Adrenal gland (tissue), 12 donors: ENCODE measurements around the gene USP2. TPM values are rescaled to one million over a fixed set of nuclear protein-coding genes. Genes with fewer than 3 reads are reported as not detected.

Source experiments
- DNase-seq, 7 donors: peaks; one replicate each; pipeline ENCODE4 v3.0.0-alpha.2; 2019 to 2020
- H3K27ac ChIP-seq, 5 donors: fragments of 200-600 bp; sonication (generic) in 4 of 5; 1 replicate in 3 of 5; 2 replicates in 2 of 5; pipeline versions ENCODE4 v1.5.1 to v1.8.0; 2016 to 2020; ENCODE audit warnings: mild to moderate bottlenecking in 1 of 5
- H3K27me3 ChIP-seq: fragments of 200-600 bp; 2 replicates; pipeline ENCODE4 v1.8.0; 2021
- H3K36me3 ChIP-seq, 2 donors: fragments of 200-600 bp; replicated peaks in 1 of 2; 1 replicate in 1 of 2; 2 replicates in 1 of 2; pipeline versions ENCODE4 v1.5.1 to v1.8.0; 2018 to 2022
- H3K4me1 ChIP-seq, 2 donors: fragments of 200-600 bp; replicated peaks in 1 of 2; 1 replicate in 1 of 2; 2 replicates in 1 of 2; pipeline versions ENCODE4 v1.5.1 to v1.8.0; 2018 to 2021
- H3K4me3 ChIP-seq, 4 donors: fragments of 200-600 bp; sonication (generic) in 3 of 4; one replicate each; pipeline ENCODE4 v1.5.1; 2016 to 2018
- H3K9me3 ChIP-seq, 3 donors: fragments of 200-600 bp; sonication (generic) in 1 of 3; replicated peaks in 1 of 3; 1 replicate in 2 of 3; 2 replicates in 1 of 3; pipeline versions ENCODE4 v1.5.1 to v1.8.0; 2016 to 2021
- CTCF ChIP-seq, 6 experiments: fragments of 450-650 bp in 4 of 6; fragments of 200-600 bp in 2 of 6; sonication (generic) in 1 of 6; IDR thresholded peaks; 1 replicate in 5 of 6; 2 replicates in 1 of 6; pipeline versions ENCODE4 v1.5.1 to v1.8.0; 2016 to 2021; ENCODE audit warnings: antibody characterized with exemption in 6 of 6, mild to moderate bottlenecking in 2 of 6, moderate library complexity in 1 of 6
- POLR2A ChIP-seq, 2 donors: fragments of 450-650 bp; IDR thresholded peaks; one replicate each; pipeline ENCODE4 v1.6.1; 2017; ENCODE audit warnings: antibody characterized with exemption in 2 of 2, mild to moderate bottlenecking in 2 of 2, moderate library complexity in 1 of 2
- WGBS, 4 donors: extraction: QIAGEN DNeasy Blood & Tissue Kit in 2 of 4; methylation state at CpG; one replicate each; pipeline versions ENCODE4 v1.1.5 to v1.1.7; 2013 to 2017; 5-methylcytosine and 5-hydroxymethylcytosine counted together
- intact Hi-C, 2 donors: fragments of 100-400 bp; cut with DNase I; formaldehyde crosslinking; loops; one replicate each; pipeline versions ENCODE4 v1.14.1 to v1.15.0; 2022 to 2023
- polyA plus RNA-seq, 3 donors: library from polyadenylated mRNA; stranded (reverse); fragments of 200-250 nt in 2 of 3; fragments of 350-450 nt in 1 of 3; fragmentation: Illumina TruSeq in 1 of 3; extraction: RNeasy Lipid Tissue Mini Kit (QIAGEN cat#74804) in 1 of 3; gene quantifications; one replicate each; pipeline ENCODE4 v1.2.3, GENCODE V29; 2013 to 2014
- total RNA-seq, 9 donors: library from RNA; depleted of rRNA in 4 of 9; stranded (reverse); fragments of >200 nt in 4 of 9; fragments of 120-200 nt in 1 of 9; fragmentation: NEBNext Ultra II Directional in 1 of 9; extraction: Animal tissue kit (Norgen Biotek cat#: 25700) in 1 of 9; gene quantifications; one replicate each; pipeline versions ENCODE4 v1.1.0 to v1.2.4, GENCODE V29; 2013 to 2023
- donor health status: healthy with polysubstance abuse.
- donor health status: Bipolar disorder and iron deficiency.
- donor health status: DM: yes; HTN: yes; CAD: no.
- donor health status: DM: no; HTN: no; CAD: no.
- donor health status: DM: no; HTN: no; CAD: no.
- donor health status: DM: yes; HTN: yes; CAD: no.

USP2 gene
- total and polyA plus RNA-seq, 12 donors: 1.8 to 28.7 (median 9.3) TPM

- no peaks in the 10 kb centered on the region for H3K9me3 ChIP-seq
- 18 to 26% (median 21%) methylated on average over 7 to 29 of the region's 29 CpGs for WGBS, 4 donors
- intact Hi-C loops: no loop called here
- peaks cover 4% of the 10 kb centered on the region for H3K27me3 ChIP-seq
- H3K27ac ChIP-seq: peak overlapping the region in 2 of 5 donors; percentile 49 to 72
- peaks cover 11 to 30% of the 10 kb centered on the region in 2 donors for H3K4me1 ChIP-seq
- no peaks in the 10 kb centered on the region for H3K36me3 ChIP-seq
- peak in 5 of 7 donors; percentile 34 to 61 (median 45) for DNase-seq
- H3K4me3 ChIP-seq: peak overlapping the region in 1 of 4 donors; percentile 63
- no peak for TF ChIP-seq POLR2A (IDR thresholded peaks at IDR 0.05)
- TF ChIP-seq CTCF (IDR thresholded peaks at IDR 0.05): peak in 2 of 6 experiments; percentile 10 to 34
Observed at GRCh38 chr11:119315131-119316015, 66.1 kb downstream of the USP2 start.

DNA sequence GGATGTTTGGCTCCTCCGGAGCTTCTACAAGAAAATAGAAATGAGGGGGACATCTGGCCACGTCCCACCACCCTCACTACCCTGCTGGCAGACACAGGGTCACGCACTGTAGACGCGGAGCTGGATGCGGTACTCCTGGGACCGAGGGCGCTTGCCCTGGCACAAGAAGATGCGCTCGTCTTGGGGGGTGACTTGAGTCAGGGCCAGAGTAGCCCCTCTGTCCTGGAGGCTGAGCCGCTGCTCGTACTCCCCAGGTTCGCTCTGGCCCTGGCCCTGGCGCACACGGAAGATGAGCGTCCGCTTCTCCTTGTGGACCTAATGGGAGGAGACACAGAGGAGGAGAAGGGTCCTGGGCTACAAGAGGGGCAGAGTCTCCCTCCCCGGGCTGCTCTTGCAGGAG, 66.8 kb downstream of the USP2 start:
- Histone ChIP-seq H3K27me3 (peaks cover 4% of the 10 kb centered on the region), H3K4me3 (no peak overlapping the region), H3K4me1 (peaks cover 11 to 30% of the 10 kb centered on the region in 2 donors), H3K9me3 (no peaks in the 10 kb centered on the region), H3K27ac (peak overlapping the region in 1 of 5 donors; percentile 72), H3K36me3 (no peaks in the 10 kb centered on the region)
- WGBS, 4 donors: 71 to 89% (median 86%) methylated on average over 11 to 18 of the region's 18 CpGs
- no peak for DNase-seq
- intact Hi-C loops: no loop called here
- TF ChIP-seq POLR2A (IDR thresholded peaks at IDR 0.05): no peak
- no peak for TF ChIP-seq CTCF (IDR thresholded peaks at IDR 0.05)

DNA sequence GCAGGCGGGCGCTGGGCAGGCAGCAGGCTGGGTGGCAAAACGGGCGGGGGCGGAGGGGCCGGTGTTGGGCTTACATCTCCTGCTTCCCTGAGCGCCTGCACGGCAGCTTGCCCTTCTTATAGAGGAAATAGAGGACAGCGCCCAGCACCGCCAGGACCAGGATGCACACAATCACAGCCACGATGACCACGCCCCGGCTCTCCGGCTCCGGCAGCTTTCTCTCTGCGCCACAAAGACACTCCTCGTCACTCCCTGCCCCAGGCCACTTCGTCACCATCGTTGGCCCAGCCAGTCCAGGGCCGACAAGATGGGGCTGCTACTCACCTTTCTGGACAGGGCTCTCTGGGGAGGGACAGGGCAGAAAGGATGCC, 70.8 kb downstream of the USP2 start:
- 86 to 90% (median 90%) methylated on average over 6 to 20 of the region's 20 CpGs for WGBS, 4 donors
- DNase-seq: no peak

More for the DNA sequence above, 70.8 kb downstream of the USP2 start:
- no peaks in the 10 kb centered on the region for H3K9me3 ChIP-seq
- H3K27me3 ChIP-seq: no peaks in the 10 kb centered on the region
- intact Hi-C loops: no loop called here
- no peak overlapping the region for H3K4me3 ChIP-seq
- TF ChIP-seq POLR2A (IDR thresholded peaks at IDR 0.05) (no peak), CTCF (IDR thresholded peaks at IDR 0.05) (no peak)
- H3K36me3 ChIP-seq: peaks cover 0 to 3% of the 10 kb centered on the region in 2 donors
- H3K4me1 ChIP-seq: peaks cover 10 to 16% of the 10 kb centered on the region in 2 donors
- H3K27ac ChIP-seq: no peak overlapping the region
